ENCODE results near the gene CLEC3B. TPM values are rescaled to one million over a fixed set of nuclear protein-coding genes. Genes with fewer than 3 reads are reported as not detected.

Gene CLEC3B
- total and polyA plus RNA-seq, 2 donors (not counting 3 experiments of a cell fraction or from before 2014, with no cell fraction given) = 1.8 TPM; not detected in 1

DNA sequence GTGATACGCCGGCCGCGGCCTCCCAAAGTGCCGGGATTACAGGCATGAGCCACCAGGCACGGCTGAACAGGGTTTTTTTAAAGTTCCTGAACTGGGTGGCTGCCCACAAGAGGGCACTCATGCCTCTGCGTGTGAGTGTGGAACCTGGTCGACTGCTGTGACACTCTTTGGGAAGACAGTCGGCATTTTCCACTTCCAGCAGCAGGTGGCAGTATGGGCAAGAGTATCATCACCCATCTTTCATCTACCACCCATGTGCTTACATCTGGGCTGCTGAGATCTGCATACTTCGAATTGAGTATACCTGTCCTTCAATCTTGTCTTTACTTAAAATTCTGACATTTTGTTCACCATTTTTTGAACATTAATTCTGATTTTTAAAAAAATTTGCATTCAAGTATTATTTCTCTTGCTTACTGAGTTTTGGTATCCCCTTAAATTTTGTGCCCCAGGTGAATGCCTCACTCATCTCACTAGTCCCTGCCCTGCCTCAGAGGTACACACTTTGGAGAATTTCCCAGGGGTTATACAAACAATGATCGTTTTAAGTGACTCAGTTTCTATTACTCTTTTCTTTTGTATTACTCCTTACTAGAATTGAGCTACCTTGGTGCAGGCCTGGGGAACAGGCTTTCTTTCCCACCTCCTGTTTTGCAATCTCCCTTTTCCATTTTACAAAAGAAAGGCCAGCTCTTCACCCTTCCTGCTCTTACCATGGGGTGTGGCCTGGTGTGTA is 11.8 kb downstream of the CLEC3B start:
- Histone ChIP-seq H3K79me2 (ENCODE audit: control insufficient read depth, insufficient read depth, low read length) (no peaks in the 10 kb centered on the region), H3K4me2 (ENCODE audit: insufficient read depth, low read length) (no peak overlapping the region), H3K27me3 (ENCODE audit: control insufficient read depth in 2 of 2, insufficient read depth in 2 of 2, low read length in 2 of 2) (no peaks in the 10 kb centered on the region), H2AFZ (ENCODE audit: low read depth, low read length) (no peak overlapping the region), H3K27ac (ENCODE audit: insufficient read depth, low read depth, low read length) (no peak overlapping the region), H3K36me3 (ENCODE audit: control insufficient read depth in 2 of 2, extremely low read depth in 1 of 2, insufficient read depth in 2 of 2, low read length in 2 of 2) (no peaks in the 10 kb centered on the region), H3K9ac (replicated peaks; ENCODE audit: extremely low read depth, insufficient read depth, low read length) (no peak overlapping the region), H3K9me3 (replicated peaks; ENCODE audit: control insufficient read depth, insufficient read depth, low read length) (no peaks in the 10 kb centered on the region), H4K20me1 (replicated peaks; ENCODE audit: control insufficient read depth, extremely low read depth, insufficient read depth, low read length) (no peaks in the 10 kb centered on the region), H3K9me1 (replicated peaks; ENCODE audit: control insufficient read depth, extremely low read depth, insufficient read depth, low read length) (no peaks in the 10 kb centered on the region), H3K4me3 (replicated peaks in 1 of 3; ENCODE audit: insufficient read depth in 1 of 3, low read depth in 1 of 3, low read length in 3 of 3) (no peak overlapping the region), H3K4me1 (ENCODE audit: control insufficient read depth, extremely low read depth, insufficient read depth, low read length) (no peaks in the 10 kb centered on the region)
- FAIRE-seq (peak; percentile 98), DNase-seq (ENCODE audit: low read depth, low spot score) (peak; percentile 95)
- TF ChIP-seq, protein P1, sequence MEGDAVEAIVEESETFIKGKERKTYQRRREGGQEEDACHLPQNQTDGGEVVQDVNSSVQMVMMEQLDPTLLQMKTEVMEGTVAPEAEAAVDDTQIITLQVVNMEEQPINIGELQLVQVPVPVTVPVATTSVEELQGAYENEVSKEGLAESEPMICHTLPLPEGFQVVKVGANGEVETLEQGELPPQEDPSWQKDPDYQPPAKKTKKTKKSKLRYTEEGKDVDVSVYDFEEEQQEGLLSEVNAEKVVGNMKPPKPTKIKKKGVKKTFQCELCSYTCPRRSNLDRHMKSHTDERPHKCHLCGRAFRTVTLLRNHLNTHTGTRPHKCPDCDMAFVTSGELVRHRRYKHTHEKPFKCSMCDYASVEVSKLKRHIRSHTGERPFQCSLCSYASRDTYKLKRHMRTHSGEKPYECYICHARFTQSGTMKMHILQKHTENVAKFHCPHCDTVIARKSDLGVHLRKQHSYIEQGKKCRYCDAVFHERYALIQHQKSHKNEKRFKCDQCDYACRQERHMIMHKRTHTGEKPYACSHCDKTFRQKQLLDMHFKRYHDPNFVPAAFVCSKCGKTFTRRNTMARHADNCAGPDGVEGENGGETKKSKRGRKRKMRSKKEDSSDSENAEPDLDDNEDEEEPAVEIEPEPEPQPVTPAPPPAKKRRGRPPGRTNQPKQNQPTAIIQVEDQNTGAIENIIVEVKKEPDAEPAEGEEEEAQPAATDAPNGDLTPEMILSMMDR (IDR thresholded peaks at IDR 0.05; ENCODE audit: extremely low read depth in 1 of 2, insufficient read depth in 1 of 2, low read depth in 1 of 2, low read length in 2 of 2) = peak; percentile 94 to 95
- TF ChIP-seq POLR2AphosphoS5 (IDR thresholded peaks at IDR 0.05; ENCODE audit: insufficient read depth, low read depth, low read length) = no peak
- TF ChIP-seq GATA2 (IDR thresholded peaks at IDR 0.05; ENCODE audit: insufficient read depth, insufficient read length, low read depth, low read length) = no peak
- TF ChIP-seq FOS (IDR thresholded peaks at IDR 0.05; ENCODE audit: borderline replicate concordance, insufficient read depth, low read length) = no peak
- TF ChIP-seq, protein P2, sequence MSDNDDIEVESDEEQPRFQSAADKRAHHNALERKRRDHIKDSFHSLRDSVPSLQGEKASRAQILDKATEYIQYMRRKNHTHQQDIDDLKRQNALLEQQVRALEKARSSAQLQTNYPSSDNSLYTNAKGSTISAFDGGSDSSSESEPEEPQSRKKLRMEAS (IDR thresholded peaks at IDR 0.05; ENCODE audit: insufficient read depth, insufficient read length) = peak; percentile 60
- TF ChIP-seq MYC (IDR thresholded peaks at IDR 0.05; ENCODE audit: low read depth, low read length) = peak; percentile 76
- TF ChIP-seq EZH2 (IDR thresholded peaks at IDR 0.05; ENCODE audit: borderline replicate concordance, low read depth, low read length, severe bottlenecking) = peak; percentile 43
- CTCF ChIA-PET = interaction anchor here (0.6 to 11.6 kb wide), 21 partner anchors 9 to 892 kb away, joined by 3 to 467 read pairs (median 4); partner anchors contain the start of gene TMEM158
- dilution Hi-C loops (cut with MboI; ENCODE audit: extremely low pct_ligation_motif_present, low sequenced_read_pairs) = loop anchor here (25.0 kb wide), 1 partner anchor 474 kb away; no protein-coding TSS in a partner anchor
- intact Hi-C loops (cut with micrococcal nuclease) = loop anchor here (1.0 to 2.0 kb wide), 7 partner anchors 26 to 618 kb away; no protein-coding TSS in a partner anchor
- no TSS peak for BruUV-seq (replicated peaks)
- POLR2A ChIA-PET = no interaction called here
